Hippocampal formation (tissue), 2 donors: ENCODE measurements around the gene ATP9A.

Source experiments
- DNase-seq, 2 donors: peaks; one replicate each; lab custom pipeline; 2025; lab: John Stamatoyannopoulos, UW

ATP9A gene

DNA sequence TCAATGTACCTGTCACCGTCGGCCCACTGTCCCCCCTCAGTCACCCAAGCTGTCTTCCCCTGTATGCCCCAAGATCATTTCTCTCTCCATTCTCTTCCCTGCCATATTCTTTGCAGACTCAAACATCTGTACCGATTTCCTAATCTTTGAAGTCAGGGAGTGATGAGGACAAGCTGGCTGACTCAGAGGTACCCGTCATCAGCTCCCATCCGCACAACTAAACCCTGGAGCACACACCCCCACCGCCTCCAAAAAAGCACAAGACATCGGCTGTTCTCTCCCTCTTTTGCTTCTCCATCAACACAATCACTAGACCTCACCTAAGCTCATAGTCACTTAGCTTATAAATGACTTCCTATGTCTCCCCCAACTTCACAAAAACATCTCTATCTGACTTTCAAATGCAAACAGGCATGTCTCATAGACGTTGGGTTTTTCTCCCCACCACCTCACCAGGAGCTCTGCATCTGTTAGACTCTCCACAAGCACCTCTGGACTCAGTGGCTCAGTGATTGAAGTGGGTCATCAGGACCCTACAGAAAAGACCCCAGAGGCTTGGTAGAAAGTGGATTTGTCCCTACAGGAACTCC is 214.2 kb downstream of the ATP9A start:
- no peak for DNase-seq

DNA sequence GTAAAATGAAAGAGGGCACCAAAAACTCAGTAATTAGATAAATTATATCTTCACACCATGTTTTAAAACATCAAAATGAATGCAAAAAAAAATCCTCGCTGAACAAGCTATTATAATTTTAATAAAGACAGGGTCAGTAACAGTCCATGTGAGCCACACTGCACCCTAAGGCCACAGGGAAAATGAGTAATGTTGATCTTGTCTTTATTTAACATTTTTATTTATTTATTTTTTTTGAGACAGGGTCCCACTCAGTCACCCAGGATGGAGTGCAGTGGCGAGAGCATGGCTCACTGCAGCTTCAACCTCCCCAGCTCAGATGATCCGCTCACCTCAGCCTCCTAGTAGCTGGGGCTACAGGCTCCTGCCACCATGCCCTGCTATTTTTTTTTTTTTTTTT is 217.0 kb downstream of the ATP9A start:
- no peak for DNase-seq

GRCh38 chr20:51549474-51549873 is 218.7 kb downstream of the ATP9A start:
- no peak for DNase-seq

DNA sequence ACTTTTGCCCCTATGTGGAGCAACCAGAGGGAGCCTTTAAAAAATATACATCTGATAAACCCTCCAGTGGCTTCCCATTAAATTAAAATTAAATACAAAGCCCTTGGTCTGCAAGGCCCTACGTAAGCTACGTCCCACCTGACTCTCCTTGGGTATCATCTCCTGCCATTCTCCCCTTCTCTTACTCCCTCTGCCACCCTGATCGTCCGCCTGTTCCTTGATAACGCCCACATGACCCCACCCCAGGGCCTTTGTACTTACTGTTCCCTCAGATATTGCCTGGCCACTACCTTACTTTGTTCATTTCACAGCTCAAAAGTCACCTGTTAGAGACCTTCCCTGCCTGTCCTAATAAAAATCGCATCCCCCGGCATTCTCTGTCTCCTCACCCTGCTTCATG is 220.2 kb downstream of the ATP9A start:
- DNase-seq = no peak
